SU-DHL-6 (cell line): ENCODE measurements around the gene TUFT1.

ENCODE experiments used
- CTCF ChIP-seq: fragments of 200-600 bp; sonication (generic); IDR thresholded peaks from one replicate; pipeline ENCODE4 v1.5.1; 2017; ENCODE audit warnings: antibody characterized with exemption, mild to moderate bottlenecking, low read length, moderate library complexity; ENCODE audit not compliant: insufficient read depth, poor library complexity, severe bottlenecking
- EZH2phosphoT487 ChIP-seq: fragments of 200-600 bp; sonication (generic), shearing (Covaris generic); conservative IDR thresholded peaks from 2 replicates; pipeline ENCODE4 v1.6.1; 2018; ENCODE audit warnings: mild to moderate bottlenecking, antibody characterized with exemption, low read length, moderate library complexity, mixed read lengths

GRCh38 chr1:151499365-151499764, 40.7 kb upstream of the TUFT1 start:
- TF ChIP-seq CTCF (no peak), EZH2phosphoT487 (no peak)
